GM12801 (cell line): ENCODE results near the gene MYBPC3.

Source experiments
- CTCF ChIP-seq: IDR thresholded peaks from one replicate; pipeline ENCODE4 v1.5.1; 2011; ENCODE audit warnings: control low read depth; ENCODE audit not compliant: insufficient read length; ENCODE audit errors: extremely low read depth

The MYBPC3 gene

DNA sequence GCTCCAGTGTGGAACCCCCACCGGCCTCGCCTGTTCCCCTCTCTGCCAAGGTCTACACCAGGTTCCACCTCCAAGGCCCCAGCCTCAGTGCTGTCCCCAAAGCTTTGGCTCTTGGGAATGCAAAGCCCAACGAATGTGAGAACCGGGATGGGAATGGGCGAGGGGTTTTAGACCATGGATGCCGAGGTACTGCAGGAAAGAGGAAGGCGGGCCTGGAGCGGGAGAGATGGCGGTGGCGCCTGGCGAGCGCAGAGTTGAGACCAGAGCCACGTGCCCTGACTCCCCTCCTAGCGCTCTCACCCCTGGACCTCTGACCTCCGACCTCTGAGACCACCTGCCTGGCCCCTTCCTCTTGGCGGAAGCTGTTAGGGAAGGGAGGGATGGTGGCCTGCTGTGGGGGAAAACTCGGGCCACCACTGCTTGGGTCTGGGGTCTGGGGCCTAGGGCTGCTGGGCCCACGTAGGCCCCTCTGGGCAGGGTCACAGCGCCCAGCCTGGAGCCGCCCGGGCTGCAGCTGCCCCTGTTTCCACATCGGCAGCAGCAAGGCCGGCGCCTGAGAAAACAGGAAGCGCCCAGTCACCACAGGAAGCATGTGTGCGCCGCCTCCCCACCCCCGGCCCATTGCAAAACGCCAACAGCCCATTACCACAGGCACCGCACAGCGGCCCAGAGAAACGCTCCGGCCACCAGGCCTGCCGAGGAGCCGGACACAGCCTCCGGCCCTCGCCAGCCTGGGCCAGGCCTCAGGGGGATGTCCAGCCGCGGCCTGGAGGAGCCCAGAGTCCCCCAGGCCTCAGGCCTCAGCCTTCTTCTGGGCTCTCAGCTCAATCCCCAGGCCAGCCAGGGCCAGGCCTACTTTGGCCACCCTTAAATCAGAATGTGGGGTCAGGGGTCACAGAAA is 42.1 kb upstream of the MYBPC3 start:
- no peak for TF ChIP-seq CTCF

DNA sequence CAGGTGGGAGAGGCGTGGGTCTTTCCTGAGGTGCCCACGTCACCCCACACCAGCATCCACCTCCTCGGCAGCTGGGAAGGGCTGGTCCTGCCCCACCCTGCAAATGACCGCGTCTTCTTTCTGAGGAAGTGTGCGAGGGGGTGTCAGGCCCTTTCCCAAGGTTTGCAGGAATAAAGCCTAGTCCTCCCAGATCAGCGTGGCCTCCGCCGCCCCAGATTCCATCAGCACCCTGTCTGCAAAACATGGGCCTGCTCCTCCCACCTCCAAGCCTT is 41.5 kb upstream of the MYBPC3 start:
- TF ChIP-seq CTCF: no peak

GRCh38 chr11:47393163-47394049 is 40.9 kb upstream of the MYBPC3 start:
- no peak for TF ChIP-seq CTCF

DNA sequence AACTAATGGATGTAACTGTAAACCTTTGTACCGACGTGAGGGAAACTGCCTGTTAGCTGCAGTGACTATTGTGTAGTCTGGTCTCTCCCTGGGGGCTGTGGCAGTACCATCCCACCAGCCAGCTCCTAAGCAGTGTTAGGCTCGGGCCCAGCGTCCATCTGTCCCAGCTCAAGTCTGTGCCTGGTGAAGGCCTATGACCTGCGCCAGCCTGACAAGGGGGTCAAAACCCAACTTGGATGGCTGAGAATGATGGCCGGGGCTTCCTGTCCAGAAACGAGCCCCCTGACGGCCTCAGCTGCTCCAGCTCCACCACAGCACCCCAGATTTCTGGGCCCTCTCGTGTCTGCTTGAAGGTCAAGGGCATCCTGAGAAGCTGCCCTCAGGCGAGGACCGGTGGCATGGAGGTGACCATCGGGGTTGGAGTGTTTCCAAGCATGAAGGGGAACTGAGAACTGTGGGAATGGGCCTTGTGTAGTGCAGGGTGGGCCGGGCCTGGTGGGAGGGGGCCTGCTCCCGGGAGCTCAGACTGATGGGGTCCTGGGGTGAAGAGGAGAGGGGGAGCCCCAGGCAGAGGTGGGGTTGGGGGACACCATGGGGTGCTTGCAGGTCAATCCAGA is 40.2 kb upstream of the MYBPC3 start:
- TF ChIP-seq CTCF: no peak

DNA sequence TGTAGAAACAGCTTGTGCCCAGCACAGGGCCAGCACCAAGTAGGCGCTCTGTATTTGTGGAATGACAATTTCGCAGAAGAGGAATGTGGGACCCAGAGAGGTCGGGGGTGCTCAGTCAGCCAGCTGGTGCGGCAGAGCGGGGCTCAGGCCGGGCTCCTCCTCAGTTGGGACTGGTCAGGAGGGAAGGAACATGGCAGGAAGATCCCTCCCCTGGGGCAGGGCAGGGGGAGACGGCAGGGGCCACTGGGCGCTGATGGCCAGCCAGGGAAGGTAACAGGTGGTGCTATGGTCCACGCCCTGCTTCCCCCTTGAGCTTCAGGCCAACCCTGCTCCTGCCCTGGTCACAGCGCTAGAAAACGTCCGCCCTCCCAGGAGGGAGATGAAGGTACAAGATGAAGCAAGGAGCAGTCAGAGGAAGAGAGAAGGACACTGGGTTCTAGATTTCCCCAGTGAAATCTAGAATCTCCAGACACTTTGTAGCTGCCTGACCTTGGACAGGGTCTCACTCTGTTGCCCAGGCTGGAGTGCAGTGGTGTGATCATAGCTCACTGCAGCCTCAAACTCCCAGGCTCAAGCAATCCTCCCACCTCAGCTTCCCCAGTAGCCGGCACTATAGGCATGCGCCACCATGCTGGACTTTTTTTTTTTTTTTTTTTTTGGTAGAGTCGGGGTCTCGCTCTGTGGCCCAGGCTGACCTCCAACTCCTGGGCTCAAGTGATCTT is 39.4 kb upstream of the MYBPC3 start:
- no peak for TF ChIP-seq CTCF

DNA sequence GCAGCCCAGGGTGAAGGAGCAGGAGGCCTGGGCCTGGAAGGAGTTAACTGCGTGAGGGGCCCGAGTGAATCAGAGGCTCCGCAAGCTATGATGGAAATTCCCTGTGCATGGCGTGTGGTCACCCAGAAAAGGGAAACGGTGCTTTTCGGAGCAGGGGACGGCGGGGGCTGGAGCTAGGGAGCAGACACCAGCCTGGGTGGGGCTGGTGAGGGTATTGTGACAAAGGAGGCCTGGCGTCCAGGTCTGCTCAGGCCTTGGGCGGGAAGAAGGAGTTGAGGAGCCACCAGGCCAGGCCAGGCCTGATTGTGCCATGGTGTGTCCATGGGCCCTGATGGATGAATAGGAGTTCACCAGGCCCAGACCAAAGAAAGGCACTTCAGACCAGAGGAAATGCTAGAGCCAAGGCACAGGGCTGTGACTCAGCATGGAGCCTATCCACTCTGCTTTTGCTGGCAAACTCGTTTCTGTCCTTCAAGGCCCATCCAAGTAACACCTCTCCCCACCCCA is 38.6 kb upstream of the MYBPC3 start:
- no peak for TF ChIP-seq CTCF
